Natural killer cell (primary cell): ENCODE measurements around the gene HIGD2A. TPM values are rescaled to one million over a fixed set of nuclear protein-coding genes. Genes with fewer than 3 reads are reported as not detected.
A peak's percentile ranks its signal among the peaks of the same experiment; 100 is the strongest.

Experiments used
- ATAC-seq, 3 donors: fragments of 150-1000 bp in 2 of 3; fragments of 200-7000 bp in 1 of 3; cut with Tn5 transposase; 1 replicate in 1 of 3; 2 replicates in 2 of 3; pipeline ENCODE4 v1.10.0; 2021; ENCODE audit warnings: mild to moderate bottlenecking in 2 of 3, moderate library complexity in 2 of 3
- DNase-seq, 2 donors: peaks; one replicate each; pipeline versions ENCODE4 v3.0.0 to v3.0.0-alpha.2; 2013 to 2021; ENCODE audit warnings: mixed read lengths in 1 of 2
- H3K27ac ChIP-seq: one replicate; pipeline ENCODE4 v1.5.1; 2013; ENCODE audit warnings: mild to moderate bottlenecking, low read length
- H3K27me3 ChIP-seq: one replicate; pipeline ENCODE4 v1.6.1; 2013; ENCODE audit warnings: low read length; ENCODE audit not compliant: control insufficient read depth, insufficient read depth
- H3K36me3 ChIP-seq: one replicate; pipeline ENCODE4 v1.6.1; 2013; ENCODE audit warnings: low read length; ENCODE audit not compliant: control insufficient read depth, insufficient read depth
- H3K4me1 ChIP-seq: one replicate; pipeline ENCODE4 v1.6.1; 2013; ENCODE audit warnings: low read length; ENCODE audit not compliant: control insufficient read depth, insufficient read depth
- H3K4me3 ChIP-seq: one replicate; pipeline ENCODE4 v1.5.1; 2013; ENCODE audit warnings: low read length
- H3K9me3 ChIP-seq: one replicate; pipeline ENCODE4 v1.6.1; 2013; ENCODE audit warnings: low read length; ENCODE audit not compliant: control insufficient read depth, insufficient read depth
- H3K27ac Mint-ChIP-seq, 2 donors: one replicate each; pipeline ENCODE4 v1.8.0; 2022; ENCODE audit warnings: mild to moderate bottlenecking in 2 of 2, mixed read lengths in 2 of 2, moderate library complexity in 1 of 2
- H3K27me3 Mint-ChIP-seq, 2 donors: one replicate each; pipeline ENCODE4 v1.8.0; 2022; ENCODE audit warnings: low read depth in 2 of 2, mixed read lengths in 2 of 2
- H3K36me3 Mint-ChIP-seq: one replicate; pipeline ENCODE4 v1.8.0; 2022; ENCODE audit warnings: mixed read lengths
- H3K4me1 Mint-ChIP-seq, 2 donors: one replicate each; pipeline ENCODE4 v1.8.0; 2022; ENCODE audit warnings: mixed read lengths in 2 of 2
- H3K4me3 Mint-ChIP-seq: one replicate; pipeline ENCODE4 v1.8.0; 2022; ENCODE audit warnings: mild to moderate bottlenecking, moderate library complexity, mixed read lengths
- H3K9me3 Mint-ChIP-seq, 2 donors: one replicate each; pipeline ENCODE4 v1.8.0; 2022; ENCODE audit warnings: mixed read lengths in 2 of 2
- WGBS: methylation state at CpG from one replicate; pipeline ENCODE4 v1.1.7; 2013; ENCODE audit warnings: missing lambda C conversion rate; ENCODE audit not compliant: insufficient coverage; 5-methylcytosine and 5-hydroxymethylcytosine counted together
- intact Hi-C: fragments of 100-400 bp; cut with micrococcal nuclease; formaldehyde crosslinking; loops from one replicate; pipeline ENCODE4 v1.14.2; 2022
- total RNA-seq, 4 donors: library from RNA; stranded (reverse); fragments of 120-200 nt in 1 of 4; gene quantifications; one replicate each; pipeline versions ENCODE4 v1.2.3 to v1.2.4, GENCODE V29; 2013 to 2022
- TF ChIP-seq, protein P1 (sequence below): fragments of 200-600 bp; IDR thresholded peaks from one replicate; pipeline ENCODE4 v1.8.0; 2022; ENCODE audit warnings: antibody characterized with exemption

Gene HIGD2A
- total RNA-seq, 3 donors from 2014 or later (not counting 1 experiment from before 2014, with no cell fraction given): 83.5 to 90.2 (median 86.2) TPM

DNA sequence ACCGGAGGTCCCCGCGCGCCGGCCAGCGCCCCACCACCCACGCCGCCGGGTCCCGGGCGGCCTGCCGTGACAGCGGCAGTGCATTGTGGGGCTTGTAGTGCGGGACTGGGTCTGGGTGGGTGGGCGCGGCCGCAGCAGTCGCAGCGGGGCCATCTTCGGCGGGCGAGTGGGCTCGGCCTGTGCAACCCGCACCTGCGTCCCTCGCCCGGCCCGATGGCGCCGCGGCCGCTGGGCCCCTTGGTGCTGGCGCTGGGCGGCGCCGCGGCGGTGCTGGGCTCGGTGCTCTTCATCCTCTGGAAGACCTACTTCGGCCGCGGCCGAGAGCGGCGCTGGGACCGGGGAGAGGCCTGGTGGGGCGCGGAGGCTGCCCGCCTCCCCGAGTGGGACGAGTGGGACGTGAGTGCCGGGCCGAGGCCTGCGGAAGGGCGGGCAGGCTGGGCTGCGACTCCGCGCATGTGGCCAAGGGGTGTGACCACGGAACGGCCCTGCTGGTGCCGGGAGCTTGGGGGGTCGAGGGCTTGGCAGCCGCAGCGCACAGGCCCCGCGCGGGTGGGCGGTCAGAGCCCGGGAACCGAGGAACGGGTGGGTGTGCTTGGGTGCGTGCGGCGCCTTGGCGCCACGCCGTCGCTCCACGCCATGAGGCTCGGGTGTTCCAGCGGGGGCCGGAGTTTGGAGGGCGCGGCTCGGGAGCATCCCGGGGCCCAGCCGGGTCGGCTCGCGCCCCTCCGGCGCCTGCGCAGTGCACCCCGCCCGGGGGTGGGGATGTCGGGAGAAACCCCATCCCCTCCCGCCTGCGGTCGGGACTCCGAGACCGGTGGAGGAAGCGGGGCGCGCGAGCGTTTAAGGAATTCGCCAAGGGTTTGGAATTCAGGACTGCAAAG, 23.0 kb upstream of the HIGD2A start, which contains the start of gene ARL10:
TSS of gene ARL10 (plus strand) at position 137 of the 881 bp plus-strand sequence. CDS start at position 214, 77 bp downstream.
- DNase-seq: peak in 1 of 2 donors; percentile 66
- intact Hi-C loops: no loop called here
- peaks cover 6% of the 10 kb centered on the region for H3K36me3 Mint-ChIP-seq
- Histone ChIP-seq H3K9me3 (peaks cover 3% of the 10 kb centered on the region), H3K27ac (peak within 1 kb of the TSS; percentile 53), H3K4me3 (peak within 1 kb of the TSS; percentile 63), H3K27me3 (no peaks in the 10 kb centered on the region), H3K36me3 (no peaks in the 10 kb centered on the region), H3K4me1 (peaks cover 28% of the 10 kb centered on the region)
- peaks cover 0 to 16% of the 10 kb centered on the region in 2 donors for H3K27me3 Mint-ChIP-seq
- H3K27ac Mint-ChIP-seq: no peak within 1 kb of the TSS
- H3K9me3 Mint-ChIP-seq: no peaks in the 10 kb centered on the region
- WGBS: 1% methylated on average over 108 of the region's 108 CpGs
- H3K4me3 Mint-ChIP-seq: peak within 1 kb of the TSS; percentile 79
- TF ChIP-seq, protein P1, sequence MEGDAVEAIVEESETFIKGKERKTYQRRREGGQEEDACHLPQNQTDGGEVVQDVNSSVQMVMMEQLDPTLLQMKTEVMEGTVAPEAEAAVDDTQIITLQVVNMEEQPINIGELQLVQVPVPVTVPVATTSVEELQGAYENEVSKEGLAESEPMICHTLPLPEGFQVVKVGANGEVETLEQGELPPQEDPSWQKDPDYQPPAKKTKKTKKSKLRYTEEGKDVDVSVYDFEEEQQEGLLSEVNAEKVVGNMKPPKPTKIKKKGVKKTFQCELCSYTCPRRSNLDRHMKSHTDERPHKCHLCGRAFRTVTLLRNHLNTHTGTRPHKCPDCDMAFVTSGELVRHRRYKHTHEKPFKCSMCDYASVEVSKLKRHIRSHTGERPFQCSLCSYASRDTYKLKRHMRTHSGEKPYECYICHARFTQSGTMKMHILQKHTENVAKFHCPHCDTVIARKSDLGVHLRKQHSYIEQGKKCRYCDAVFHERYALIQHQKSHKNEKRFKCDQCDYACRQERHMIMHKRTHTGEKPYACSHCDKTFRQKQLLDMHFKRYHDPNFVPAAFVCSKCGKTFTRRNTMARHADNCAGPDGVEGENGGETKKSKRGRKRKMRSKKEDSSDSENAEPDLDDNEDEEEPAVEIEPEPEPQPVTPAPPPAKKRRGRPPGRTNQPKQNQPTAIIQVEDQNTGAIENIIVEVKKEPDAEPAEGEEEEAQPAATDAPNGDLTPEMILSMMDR: no peak
- H3K4me1 Mint-ChIP-seq: peaks cover 15 to 27% of the 10 kb centered on the region in 2 donors
- ATAC-seq: peak in 2 of 3 donors; percentile 4 to 9

DNA sequence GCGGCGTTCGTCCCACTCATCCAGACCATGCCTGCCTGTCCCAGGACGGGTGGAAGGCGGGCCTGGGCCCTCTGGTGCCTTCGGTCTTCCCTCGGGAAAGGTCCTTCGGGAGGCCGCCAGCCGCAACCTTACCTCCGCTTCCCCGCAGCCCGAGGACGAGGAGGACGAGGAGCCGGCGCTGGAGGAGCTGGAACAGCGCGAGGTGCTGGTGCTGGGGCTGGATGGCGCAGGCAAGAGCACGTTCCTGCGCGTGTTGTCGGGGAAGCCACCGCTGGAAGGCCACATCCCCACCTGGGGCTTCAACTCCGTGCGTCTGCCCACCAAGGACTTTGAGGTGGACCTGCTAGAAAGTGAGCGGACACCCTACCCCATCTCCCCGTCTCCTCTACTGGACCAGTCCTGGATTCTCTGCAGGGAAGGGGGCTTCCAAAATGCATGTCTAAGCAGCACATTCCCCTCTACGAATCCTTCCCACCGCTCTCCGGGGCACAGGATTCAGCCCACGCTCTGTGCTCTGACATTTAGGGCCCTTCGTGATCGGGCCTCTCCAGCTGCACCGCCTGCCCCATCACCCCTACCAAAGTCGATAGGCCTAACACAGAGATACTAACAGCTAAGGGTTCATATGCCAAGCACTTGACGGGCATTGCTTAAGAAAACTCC, 22.2 kb upstream of the HIGD2A start:
- H3K27ac ChIP-seq: no peak overlapping the region
- no peak overlapping the region for H3K27ac Mint-ChIP-seq
- peak overlapping the region; percentile 89 for H3K4me3 Mint-ChIP-seq
- H3K4me1 ChIP-seq: peaks cover 20% of the 10 kb centered on the region
- no peak for DNase-seq
- peaks cover 8 to 20% of the 10 kb centered on the region in 2 donors for H3K4me1 Mint-ChIP-seq
- peaks cover 0 to 16% of the 10 kb centered on the region in 2 donors for H3K27me3 Mint-ChIP-seq
- intact Hi-C loops: no loop called here
- no peak for ATAC-seq
- peaks cover 6% of the 10 kb centered on the region for H3K36me3 Mint-ChIP-seq
- TF ChIP-seq, protein P1: no peak
- WGBS: 89% methylated on average over 38 of the region's 38 CpGs
- no peak overlapping the region for H3K4me3 ChIP-seq
- H3K36me3 ChIP-seq: no peaks in the 10 kb centered on the region
- H3K27me3 ChIP-seq: no peaks in the 10 kb centered on the region
- peaks cover 3% of the 10 kb centered on the region for H3K9me3 ChIP-seq
- H3K9me3 Mint-ChIP-seq: no peaks in the 10 kb centered on the region

DNA sequence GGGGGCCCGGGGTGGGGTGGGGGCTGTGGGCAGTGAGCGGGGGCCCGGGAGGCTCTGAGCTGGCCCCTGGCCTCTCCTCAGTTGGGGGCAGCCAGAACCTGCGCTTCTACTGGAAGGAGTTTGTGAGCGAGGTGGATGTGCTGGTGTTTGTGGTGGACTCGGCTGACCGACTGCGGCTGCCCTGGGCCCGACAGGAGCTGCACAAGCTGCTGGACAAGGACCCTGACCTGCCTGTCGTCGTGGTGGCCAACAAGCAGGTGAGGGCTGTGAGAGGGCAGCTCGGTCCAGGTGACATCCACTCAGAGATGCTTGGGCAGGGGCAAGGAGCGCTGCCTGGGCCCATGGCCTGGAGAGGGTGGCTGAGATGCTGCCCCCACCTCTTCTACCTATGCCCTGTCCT, 19.8 kb upstream of the HIGD2A start:
- Mint-ChIP-seq H3K27ac (no peak overlapping the region), H3K27me3 (peaks cover 0 to 16% of the 10 kb centered on the region in 2 donors), H3K4me1 (peaks cover 0 to 8% of the 10 kb centered on the region in 2 donors), H3K4me3 (no peak overlapping the region), H3K9me3 (no peaks in the 10 kb centered on the region), H3K36me3 (peaks cover 6% of the 10 kb centered on the region)
- no peak for DNase-seq
- TF ChIP-seq, protein P1: no peak
- H3K4me3 ChIP-seq: no peak overlapping the region
- intact Hi-C loops: no loop called here
- H3K36me3 ChIP-seq: no peaks in the 10 kb centered on the region
- H3K27ac ChIP-seq: no peak overlapping the region
- 95% methylated on average over 12 of the region's 13 CpGs for WGBS
- ATAC-seq: no peak
- no peaks in the 10 kb centered on the region for H3K9me3 ChIP-seq
- no peaks in the 10 kb centered on the region for H3K27me3 ChIP-seq
- peaks cover 11% of the 10 kb centered on the region for H3K4me1 ChIP-seq
